ENCODE data around the gene CLGN. TPM values are rescaled to one million over a fixed set of nuclear protein-coding genes. Genes with fewer than 3 reads are reported as not detected.

The CLGN gene
- total RNA-seq, 1 donor from 2014 or later: 1.1 TPM

DNA sequence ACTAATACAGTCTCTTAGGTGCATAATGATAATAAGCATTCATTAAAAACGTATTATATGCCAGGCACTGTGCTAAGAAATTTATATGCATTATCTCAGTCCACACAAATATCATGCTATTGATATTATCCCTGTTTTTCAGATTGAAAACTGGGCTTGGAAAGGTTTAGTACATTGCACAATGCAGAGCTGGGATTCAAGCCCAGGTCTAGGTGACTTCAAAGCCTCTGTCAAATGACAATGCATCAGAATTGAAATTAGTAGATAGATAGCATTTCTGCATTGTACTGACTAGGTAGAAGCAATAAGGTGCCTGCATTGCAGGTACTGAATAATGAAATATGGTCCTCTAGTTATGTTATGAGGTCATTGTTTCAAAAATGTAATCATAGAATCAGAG, 72.2 kb downstream of the CLGN start:
- no peak overlapping the region for H3K27ac ChIP-seq
- DNase-seq: no peak
- ATAC-seq: no peak
- H3K9me3 ChIP-seq: no peaks in the 10 kb centered on the region
- H3K4me3 ChIP-seq: no peak overlapping the region
- no peaks in the 10 kb centered on the region for H3K4me1 ChIP-seq
- no peaks in the 10 kb centered on the region for H3K36me3 ChIP-seq
- TF ChIP-seq, protein P1, sequence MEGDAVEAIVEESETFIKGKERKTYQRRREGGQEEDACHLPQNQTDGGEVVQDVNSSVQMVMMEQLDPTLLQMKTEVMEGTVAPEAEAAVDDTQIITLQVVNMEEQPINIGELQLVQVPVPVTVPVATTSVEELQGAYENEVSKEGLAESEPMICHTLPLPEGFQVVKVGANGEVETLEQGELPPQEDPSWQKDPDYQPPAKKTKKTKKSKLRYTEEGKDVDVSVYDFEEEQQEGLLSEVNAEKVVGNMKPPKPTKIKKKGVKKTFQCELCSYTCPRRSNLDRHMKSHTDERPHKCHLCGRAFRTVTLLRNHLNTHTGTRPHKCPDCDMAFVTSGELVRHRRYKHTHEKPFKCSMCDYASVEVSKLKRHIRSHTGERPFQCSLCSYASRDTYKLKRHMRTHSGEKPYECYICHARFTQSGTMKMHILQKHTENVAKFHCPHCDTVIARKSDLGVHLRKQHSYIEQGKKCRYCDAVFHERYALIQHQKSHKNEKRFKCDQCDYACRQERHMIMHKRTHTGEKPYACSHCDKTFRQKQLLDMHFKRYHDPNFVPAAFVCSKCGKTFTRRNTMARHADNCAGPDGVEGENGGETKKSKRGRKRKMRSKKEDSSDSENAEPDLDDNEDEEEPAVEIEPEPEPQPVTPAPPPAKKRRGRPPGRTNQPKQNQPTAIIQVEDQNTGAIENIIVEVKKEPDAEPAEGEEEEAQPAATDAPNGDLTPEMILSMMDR (IDR thresholded peaks at IDR 0.05): no peak
- intact Hi-C loops (cut with DNase I): no loop called here
- H3K27me3 ChIP-seq (ENCODE audit: low read depth): no peaks in the 10 kb centered on the region

GRCh38 chr4:140353786-140354185, 73.7 kb downstream of the CLGN start:
- H3K4me1 ChIP-seq: no peaks in the 10 kb centered on the region
- intact Hi-C loops (cut with DNase I): no loop called here

DNA sequence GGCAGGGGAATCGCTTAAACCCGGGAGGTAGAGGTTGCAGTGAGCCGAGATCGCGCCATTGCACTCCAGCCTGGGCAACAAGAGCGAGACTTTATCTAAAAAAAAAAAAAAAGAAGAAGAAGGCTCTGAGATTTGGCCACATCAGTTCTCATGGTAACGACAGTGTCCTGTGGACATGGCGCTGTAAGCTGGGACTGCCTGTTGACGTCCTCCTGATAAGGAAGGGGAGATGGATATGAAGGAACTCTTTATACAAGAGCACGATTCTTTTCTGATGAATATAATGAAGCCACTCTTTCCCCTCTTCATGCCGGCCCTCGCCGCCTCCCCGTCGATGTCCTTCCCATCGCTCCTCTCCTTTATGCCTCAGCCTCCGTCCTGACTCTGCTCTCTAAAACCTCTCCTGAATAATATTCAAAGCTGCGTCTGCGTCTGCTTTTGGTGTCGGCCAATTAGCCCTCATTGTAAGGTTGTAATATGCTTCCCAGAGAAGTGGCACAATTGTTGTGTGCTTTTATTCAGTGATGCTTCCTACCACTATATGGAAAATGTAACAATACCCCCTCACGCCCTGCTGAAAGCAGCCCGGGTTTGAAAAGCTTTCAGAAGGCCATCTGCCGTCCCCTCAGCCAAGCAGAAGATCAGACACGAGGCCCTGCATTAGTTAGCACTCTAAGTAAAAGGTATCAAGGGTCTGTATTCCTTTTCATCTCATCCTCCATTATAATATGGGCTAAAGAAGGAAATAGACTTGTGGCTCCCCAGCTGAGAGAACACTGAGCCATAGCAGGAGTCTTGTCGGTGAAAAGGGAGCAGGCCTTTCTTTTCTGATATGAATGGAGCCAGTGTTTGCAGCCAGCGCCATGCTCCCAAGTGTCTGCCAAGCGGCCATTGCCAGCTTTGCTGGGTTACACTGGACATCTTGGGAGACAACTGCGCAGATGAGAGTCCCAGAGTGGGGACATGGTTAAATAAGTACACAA, 76.1 kb downstream of the CLGN start:
- Histone ChIP-seq H3K36me3 (no peaks in the 10 kb centered on the region), H3K9me3 (no peaks in the 10 kb centered on the region), H3K4me1 (no peaks in the 10 kb centered on the region), H3K4me3 (no peak overlapping the region), H3K27me3 (ENCODE audit: low read depth) (no peaks in the 10 kb centered on the region), H3K27ac (no peak overlapping the region)
- intact Hi-C loops (cut with DNase I): no loop called here
- DNase-seq (no peak), ATAC-seq (no peak)
- TF ChIP-seq, protein P1 (IDR thresholded peaks at IDR 0.05): no peak

More at GRCh38 chr4:140353786-140354185, 73.7 kb downstream of the CLGN start:
- DNase-seq (no peak), ATAC-seq (no peak)
- no peaks in the 10 kb centered on the region for H3K9me3 ChIP-seq
- H3K27ac ChIP-seq: no peak overlapping the region
- no peaks in the 10 kb centered on the region for H3K36me3 ChIP-seq
- TF ChIP-seq, protein P1 (IDR thresholded peaks at IDR 0.05): no peak
- H3K4me3 ChIP-seq: no peak overlapping the region
- H3K27me3 ChIP-seq (ENCODE audit: low read depth): no peaks in the 10 kb centered on the region

DNA sequence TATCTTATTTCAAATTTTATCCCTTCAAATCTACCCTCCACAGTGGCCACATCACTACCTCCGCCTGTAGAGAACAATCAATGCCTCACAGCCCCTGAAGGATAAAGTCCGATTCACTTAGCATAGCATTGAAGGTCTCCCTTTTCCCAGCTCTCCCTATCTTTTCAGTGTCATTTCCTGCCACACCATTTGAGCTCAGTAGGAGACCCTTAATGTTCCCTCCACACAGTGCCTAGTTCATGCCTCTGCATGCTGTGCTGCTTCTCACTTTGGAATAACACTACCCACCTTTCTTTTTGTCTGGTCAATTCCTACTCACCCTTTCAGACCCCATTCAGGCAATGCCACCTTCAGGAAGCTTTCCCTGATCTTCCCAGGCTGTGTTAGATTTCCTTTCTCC, 77.6 kb downstream of the CLGN start:
- ATAC-seq (no peak), DNase-seq (no peak)
- H3K27me3 ChIP-seq (ENCODE audit: low read depth): no peaks in the 10 kb centered on the region
- TF ChIP-seq, protein P1 (IDR thresholded peaks at IDR 0.05): no peak
- intact Hi-C loops (cut with DNase I): no loop called here
- no peak overlapping the region for H3K27ac ChIP-seq
- H3K9me3 ChIP-seq: no peaks in the 10 kb centered on the region
- no peaks in the 10 kb centered on the region for H3K4me1 ChIP-seq
- no peak overlapping the region for H3K4me3 ChIP-seq
- no peaks in the 10 kb centered on the region for H3K36me3 ChIP-seq

DNA sequence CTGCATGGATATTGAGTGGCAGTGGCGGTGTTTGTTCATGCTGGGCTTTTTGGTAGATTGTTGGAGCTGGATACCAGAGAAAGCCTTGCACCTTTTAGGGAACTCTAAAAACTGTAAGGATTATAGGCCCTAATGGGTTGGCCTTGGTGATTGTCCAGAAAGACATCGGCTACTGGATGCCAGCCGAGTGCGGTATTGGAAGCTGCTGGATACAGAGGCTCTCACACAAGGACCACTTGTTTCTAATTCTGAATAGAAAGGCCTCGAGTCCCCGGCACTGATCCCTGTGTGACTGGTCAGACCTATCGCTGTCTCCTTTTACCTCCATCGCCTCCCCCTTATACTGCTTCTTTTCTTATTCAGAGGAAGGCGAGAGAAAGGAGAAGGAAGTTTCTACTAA, 81.3 kb downstream of the CLGN start:
- Histone ChIP-seq H3K27me3 (ENCODE audit: low read depth) (no peaks in the 10 kb centered on the region), H3K27ac (no peak overlapping the region), H3K4me1 (peaks cover 7% of the 10 kb centered on the region), H3K4me3 (no peak overlapping the region), H3K36me3 (no peaks in the 10 kb centered on the region), H3K9me3 (no peaks in the 10 kb centered on the region)
- intact Hi-C loops (cut with DNase I): no loop called here
- TF ChIP-seq, protein P1 (IDR thresholded peaks at IDR 0.05): no peak
- DNase-seq (no peak), ATAC-seq (no peak)
